Activated B cell treated with CpG ODN at 0.5 μM for 24 hours (primary cell): ENCODE data around the gene TSPAN31. TPM values are rescaled to one million over a fixed set of nuclear protein-coding genes. Genes with fewer than 3 reads are reported as not detected.

ENCODE experiments used
- ATAC-seq: fragments of 200-7000 bp; cut with Tn5 transposase; one replicate; pipeline ENCODE4 v1.10.0; 2021; ENCODE audit warnings: low read depth, mild to moderate bottlenecking, moderate library complexity
- CTCF ChIA-PET: fragments of 350-600 bp; sonication (Branson Sonifier 250); formaldehyde crosslinking; loops from one replicate; lab custom pipeline; 2021; ENCODE audit warnings: antibody characterized with exemption; lab: Charles Lee
- POLR2A ChIA-PET: fragments of 350-600 bp; sonication (Branson Sonifier 250); formaldehyde crosslinking; loops from one replicate; lab custom pipeline; 2021; ENCODE audit warnings: antibody characterized with exemption; lab: Charles Lee
- DNase-seq: peaks from one replicate; pipeline ENCODE4 v3.0.0; 2022
- H3K27ac Mint-ChIP-seq: one replicate; pipeline ENCODE4 v1.8.0; 2020; ENCODE audit warnings: mixed read lengths
- H3K27me3 Mint-ChIP-seq: one replicate; pipeline ENCODE4 v1.8.0; 2021; ENCODE audit warnings: mixed read lengths
- H3K36me3 Mint-ChIP-seq: one replicate; pipeline ENCODE4 v1.8.0; 2021; ENCODE audit warnings: low read depth, mixed read lengths
- H3K4me1 Mint-ChIP-seq: one replicate; pipeline ENCODE4 v1.8.0; 2021; ENCODE audit warnings: mixed read lengths
- H3K4me3 Mint-ChIP-seq: one replicate; pipeline ENCODE4 v1.8.0; 2020; ENCODE audit warnings: mild to moderate bottlenecking, mixed read lengths
- H3K9me3 Mint-ChIP-seq: one replicate; pipeline ENCODE4 v1.8.0; 2020; ENCODE audit warnings: mixed read lengths
- CTCF ChIP-seq: fragments of 200-600 bp; IDR thresholded peaks from one replicate; pipeline ENCODE4 v1.8.0; 2022; ENCODE audit warnings: antibody characterized with exemption, mild to moderate bottlenecking
- intact Hi-C: fragments of 100-400 bp; cut with micrococcal nuclease; formaldehyde crosslinking; loops from one replicate; pipeline ENCODE4 v1.15.1; 2024
- total RNA-seq: library from RNA; stranded (reverse); gene quantifications from 2 replicates; pipeline ENCODE4 v1.2.3, GENCODE V29; 2022

Gene TSPAN31
- total RNA-seq, 1 donor from 2014 or later = 35.8 TPM

- intact Hi-C loops = no loop called here
- DNase-seq = no peak
- no peak for TF ChIP-seq CTCF
- ChIA-PET CTCF (no interaction called here), POLR2A (interaction anchor here (1.2 to 6.7 kb wide), 2 partner anchors 13 kb away, joined by 3 to 34 read pairs; partner anchors contain the start of genes MARCHF9 and TSFM)
- H3K4me1 Mint-ChIP-seq = peaks cover 40% of the 10 kb centered on the region
- peaks cover 31% of the 10 kb centered on the region for H3K36me3 Mint-ChIP-seq
- ATAC-seq = no peak
- H3K27me3 Mint-ChIP-seq = peaks cover 10% of the 10 kb centered on the region
- H3K9me3 Mint-ChIP-seq = no peaks in the 10 kb centered on the region
- H3K4me3 Mint-ChIP-seq = peak overlapping the region; percentile 38
- H3K27ac Mint-ChIP-seq = no peak overlapping the region
Observed at GRCh38 chr12:57769594-57769993, 24.8 kb downstream of the TSPAN31 start.

- H3K4me3 Mint-ChIP-seq = peak overlapping the region; percentile 44
- intact Hi-C loops = no loop called here
- TF ChIP-seq CTCF = no peak
- peaks cover 31% of the 10 kb centered on the region for H3K36me3 Mint-ChIP-seq
- peaks cover 9% of the 10 kb centered on the region for H3K27me3 Mint-ChIP-seq
- ATAC-seq = no peak
- H3K4me1 Mint-ChIP-seq = peaks cover 29% of the 10 kb centered on the region
- DNase-seq = no peak
- ChIA-PET CTCF (no interaction called here), POLR2A (interaction anchor here (1.2 to 6.7 kb wide), 2 partner anchors 12 to 14 kb away, joined by 3 to 34 read pairs; partner anchors contain the start of genes MARCHF9 and TSFM)
- no peak overlapping the region for H3K27ac Mint-ChIP-seq
- H3K9me3 Mint-ChIP-seq = no peaks in the 10 kb centered on the region
Observed at GRCh38 chr12:57770734-57771133, 25.9 kb downstream of the TSPAN31 start.

GRCh38 chr12:57771236-57771872 lies 26.5 kb downstream of the TSPAN31 start:
- H3K9me3 Mint-ChIP-seq = no peaks in the 10 kb centered on the region
- ATAC-seq (peak; percentile 75), DNase-seq (no peak)
- peak overlapping the region; percentile 98 for H3K4me3 Mint-ChIP-seq
- peaks cover 31% of the 10 kb centered on the region for H3K36me3 Mint-ChIP-seq
- intact Hi-C loops = no loop called here
- CTCF ChIA-PET = no interaction called here
- TF ChIP-seq CTCF = no peak
- POLR2A ChIA-PET = interaction anchor here (0.9 to 1.3 kb wide), 4 partner anchors 10 to 73 kb away, joined by 4 to 11 read pairs (median 7); partner anchors contain the start of gene TSFM
- H3K4me1 Mint-ChIP-seq = peaks cover 25% of the 10 kb centered on the region
- peak overlapping the region; percentile 98 for H3K27ac Mint-ChIP-seq
- H3K27me3 Mint-ChIP-seq = peaks cover 6% of the 10 kb centered on the region

- peaks cover 31% of the 10 kb centered on the region for H3K36me3 Mint-ChIP-seq
- H3K27ac Mint-ChIP-seq = peak within 1 kb of the TSS; percentile 98
- peak; percentile 81 for DNase-seq
- H3K27me3 Mint-ChIP-seq = peaks cover under 1% of the 10 kb centered on the region
- peak; percentile 91 for ATAC-seq
- intact Hi-C loops = loop anchor here (1.0 kb wide), 4 partner anchors 10 to 28 kb away; partner anchors contain the start of genes CDK4 and TSFM
- no peaks in the 10 kb centered on the region for H3K9me3 Mint-ChIP-seq
- no peak for TF ChIP-seq CTCF
- ChIA-PET CTCF (interaction anchor here (0.7 kb wide), 1 partner anchor 133 kb away, joined by 4 read pairs; no protein-coding TSS in a partner anchor), POLR2A (interaction anchor here (0.5 to 1.3 kb wide), 12 partner anchors 9 to 317 kb away, joined by 3 to 11 read pairs (median 4); partner anchors contain the start of genes CDK4, CTDSP2, INHBE and TSFM)
- peaks cover 19% of the 10 kb centered on the region for H3K4me1 Mint-ChIP-seq
- peak within 1 kb of the TSS; percentile 98 for H3K4me3 Mint-ChIP-seq
Observed at GRCh38 chr12:57771873-57772428, 27.1 kb downstream of the TSPAN31 start, which contains the start of gene METTL1. Gene METTL1 (minus strand): TSS chr12:57772105. CDS start chr12:57772083, 22 bp downstream.
